HG03139 (cell line): Measurements from ENCODE around the gene AP2A2.

Experiments used
- ATAC-seq: cut with Tn5 transposase; IDR thresholded peaks from one replicate; pipeline ENCODE4 v1.9.1; 2021; ENCODE audit not compliant: unreplicated experiment

AP2A2 gene

DNA sequence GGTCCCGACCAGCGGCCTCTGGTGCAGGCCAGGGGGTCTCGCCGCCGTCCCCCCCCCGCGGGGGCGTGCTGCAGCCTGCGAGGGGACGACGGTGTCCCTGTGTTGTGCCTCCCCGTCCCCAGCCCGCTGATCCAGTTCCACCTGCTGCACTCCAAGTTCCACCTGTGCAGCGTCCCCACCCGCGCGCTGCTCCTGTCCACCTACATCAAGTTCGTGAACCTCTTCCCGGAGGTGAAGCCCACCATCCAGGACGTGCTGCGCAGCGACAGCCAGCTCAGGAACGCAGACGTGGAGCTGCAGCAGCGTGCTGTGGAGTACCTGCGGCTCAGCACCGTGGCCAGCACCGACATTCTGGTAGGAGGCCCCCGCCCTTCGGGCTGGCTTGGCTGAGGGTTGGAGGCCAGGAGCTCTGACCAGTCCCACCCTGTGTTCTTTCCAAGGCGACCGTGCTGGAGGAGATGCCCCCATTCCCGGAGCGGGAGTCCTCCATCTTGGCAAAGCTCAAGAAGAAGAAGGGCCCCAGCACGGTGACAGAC lies 68.0 kb downstream of the AP2A2 start:
- ATAC-seq, result no peak

DNA sequence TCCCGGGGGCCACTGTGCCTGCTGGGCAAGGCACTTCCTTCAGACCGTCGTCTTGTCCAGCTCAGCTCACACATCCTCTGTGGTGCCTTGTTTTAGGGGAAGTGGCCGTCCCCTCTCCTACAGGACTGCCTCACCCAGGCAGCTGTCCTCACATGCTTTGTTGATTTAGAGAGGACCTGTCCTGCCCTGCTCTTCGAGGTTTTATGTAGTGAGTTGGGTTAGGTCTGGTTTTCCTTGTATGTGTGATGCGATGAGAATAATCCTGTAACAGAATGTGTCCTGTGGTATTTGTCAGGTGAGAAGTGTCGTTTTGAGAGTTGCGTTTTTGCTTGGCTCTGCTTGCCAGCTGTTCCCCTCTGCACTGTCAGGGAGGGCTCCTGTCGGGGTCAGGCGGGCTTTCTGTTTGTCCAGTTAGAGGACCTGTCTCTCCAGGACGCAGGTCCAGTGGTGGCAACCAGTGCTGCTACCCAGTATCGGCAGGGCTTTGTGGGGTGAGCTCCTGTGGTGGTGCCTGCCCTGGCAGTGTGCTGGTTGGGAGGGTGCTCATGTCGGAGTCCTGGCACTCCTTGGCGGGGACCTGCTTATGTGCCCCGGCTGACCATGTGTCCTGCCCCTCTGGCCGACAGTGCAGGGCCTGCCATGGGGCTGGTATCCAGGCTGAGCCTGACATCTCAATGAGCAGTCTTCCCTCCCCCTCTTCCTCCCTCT lies 69.5 kb downstream of the AP2A2 start:
- no peak for ATAC-seq

DNA sequence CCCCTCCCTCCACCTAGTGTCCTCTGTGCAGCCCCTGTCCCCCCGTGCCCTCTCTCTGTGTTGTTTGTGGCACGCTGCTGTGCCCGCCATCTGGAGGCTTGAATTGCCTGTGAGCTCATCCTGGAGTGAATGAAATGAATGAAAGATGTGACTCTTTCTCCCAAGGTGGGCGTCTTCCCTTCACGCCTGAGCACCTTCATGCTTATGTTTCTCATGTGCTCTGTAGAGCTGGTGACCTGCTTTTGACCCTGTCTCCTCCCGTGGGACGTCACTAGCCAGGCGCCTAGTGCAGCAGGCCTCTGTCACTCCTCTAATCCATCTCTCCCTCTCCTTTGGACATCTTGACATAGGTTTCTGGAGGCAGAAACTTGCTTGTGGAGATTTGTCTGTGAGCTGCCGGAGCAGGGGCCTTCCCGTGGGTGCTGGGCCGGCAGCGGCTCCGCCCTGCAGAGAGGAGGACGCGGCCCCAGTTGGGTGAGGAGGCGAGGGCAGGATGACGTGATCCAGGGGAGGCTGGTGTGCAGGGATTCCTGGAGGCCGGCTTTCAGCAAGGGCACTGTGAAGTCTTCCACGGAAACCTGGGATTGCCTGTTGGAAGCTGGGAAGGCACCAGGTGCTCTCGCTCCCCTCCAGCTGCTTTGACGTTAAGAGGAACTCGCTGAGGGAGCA lies 70.2 kb downstream of the AP2A2 start:
- ATAC-seq, result peak; percentile 49

DNA sequence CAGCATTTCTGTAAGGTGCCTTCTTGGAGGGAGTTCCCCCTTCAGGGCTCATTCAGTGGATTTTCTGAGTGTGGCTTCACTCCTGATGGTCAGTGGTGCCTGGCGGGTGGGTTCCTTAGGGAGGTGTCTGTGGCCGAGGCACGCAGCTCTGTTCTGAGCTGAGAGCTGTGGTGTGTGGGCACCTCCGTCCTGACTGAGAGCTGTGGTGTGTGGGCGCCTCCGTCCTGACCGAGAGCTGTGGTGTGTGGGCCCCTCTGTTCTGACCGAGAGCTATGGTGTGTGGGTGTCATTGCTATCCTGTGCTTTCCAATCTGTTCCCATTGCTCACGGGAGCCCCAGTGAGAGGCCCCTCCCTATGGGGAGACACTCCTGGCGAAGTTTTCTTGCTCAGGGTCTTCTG lies 71.0 kb downstream of the AP2A2 start:
- ATAC-seq, result no peak

DNA sequence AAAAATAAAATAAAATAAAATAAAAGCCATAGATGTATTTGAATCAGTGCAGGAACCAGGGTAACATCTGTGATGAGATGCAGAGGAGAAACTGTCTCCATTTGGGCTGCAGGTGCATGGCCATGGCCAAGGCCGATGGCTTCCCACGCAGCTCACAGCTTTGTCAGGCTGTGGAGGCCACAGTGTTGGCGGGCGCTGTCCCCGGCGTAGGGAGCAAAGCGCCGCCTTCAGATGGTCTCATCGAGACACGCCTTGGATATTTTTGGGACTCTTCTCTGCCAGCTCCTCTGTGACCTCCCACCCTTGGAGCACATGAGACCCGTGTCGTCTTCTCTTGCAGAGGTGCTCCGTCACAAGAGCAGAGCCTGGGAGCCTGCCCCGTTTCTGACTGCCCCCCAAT lies 72.2 kb downstream of the AP2A2 start:
- no peak for ATAC-seq

DNA sequence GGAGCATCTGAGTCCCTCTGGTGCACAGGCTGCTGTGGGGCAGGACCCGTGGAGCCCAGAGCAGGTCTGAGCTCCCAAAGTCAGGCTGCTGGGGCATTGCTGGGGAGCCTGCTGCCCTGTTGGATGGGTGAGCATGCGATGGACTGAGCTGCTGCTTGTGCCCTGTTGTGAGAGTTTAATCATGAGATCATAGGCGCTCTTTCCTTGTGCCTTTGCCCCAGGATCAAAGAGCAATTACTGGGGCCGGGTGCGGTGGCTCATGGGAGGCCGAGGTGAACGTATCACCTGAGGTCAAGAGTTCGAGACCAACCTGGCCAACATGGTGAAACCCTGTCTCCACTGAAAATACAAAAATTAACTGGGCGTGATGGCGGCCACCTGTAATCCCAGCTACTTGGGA lies 73.3 kb downstream of the AP2A2 start:
- no peak for ATAC-seq

DNA sequence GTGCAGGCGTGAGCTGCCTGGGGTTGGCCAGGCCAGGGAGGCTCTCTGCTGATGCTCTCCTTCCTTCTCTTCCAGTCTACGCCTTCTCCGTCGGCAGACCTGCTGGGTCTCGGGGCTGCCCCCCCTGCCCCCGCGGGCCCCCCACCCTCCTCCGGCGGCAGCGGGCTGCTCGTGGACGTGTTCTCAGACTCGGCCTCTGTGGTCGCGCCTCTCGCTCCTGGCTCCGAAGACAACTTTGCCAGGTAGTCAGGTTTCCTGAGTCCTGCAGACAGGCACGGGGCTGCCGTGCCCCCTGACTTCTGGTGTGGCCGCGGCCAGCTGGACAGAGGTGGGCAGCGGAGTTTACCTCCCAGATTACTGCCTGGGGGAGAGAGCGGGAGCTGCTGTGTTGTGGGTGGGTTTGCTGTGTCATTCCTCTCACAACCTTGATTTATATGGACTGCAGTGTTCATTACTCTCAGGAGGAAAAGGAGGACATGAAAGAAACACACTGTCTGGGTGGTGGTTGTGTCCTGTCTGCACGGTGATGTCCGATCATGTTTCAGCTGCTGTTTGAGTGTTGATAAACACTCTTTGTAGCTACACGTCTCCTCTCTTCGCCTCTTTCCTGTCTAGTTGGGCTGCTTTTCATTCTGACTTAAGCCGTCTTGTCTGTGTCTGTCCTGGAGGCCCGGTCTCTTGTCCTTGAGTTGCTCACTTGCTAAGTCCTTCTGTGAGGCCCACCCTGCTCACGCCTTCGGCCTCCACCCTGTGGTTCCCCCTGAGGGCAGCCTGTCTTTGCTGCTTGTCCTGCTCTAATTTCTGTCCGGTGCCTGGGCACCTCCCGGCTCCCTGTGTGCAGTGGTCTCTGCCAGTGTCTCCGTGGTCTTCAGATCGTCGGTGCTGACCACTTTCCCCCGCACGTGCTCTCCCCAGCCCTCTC lies 74.9 kb downstream of the AP2A2 start:
- ATAC-seq, result no peak

DNA sequence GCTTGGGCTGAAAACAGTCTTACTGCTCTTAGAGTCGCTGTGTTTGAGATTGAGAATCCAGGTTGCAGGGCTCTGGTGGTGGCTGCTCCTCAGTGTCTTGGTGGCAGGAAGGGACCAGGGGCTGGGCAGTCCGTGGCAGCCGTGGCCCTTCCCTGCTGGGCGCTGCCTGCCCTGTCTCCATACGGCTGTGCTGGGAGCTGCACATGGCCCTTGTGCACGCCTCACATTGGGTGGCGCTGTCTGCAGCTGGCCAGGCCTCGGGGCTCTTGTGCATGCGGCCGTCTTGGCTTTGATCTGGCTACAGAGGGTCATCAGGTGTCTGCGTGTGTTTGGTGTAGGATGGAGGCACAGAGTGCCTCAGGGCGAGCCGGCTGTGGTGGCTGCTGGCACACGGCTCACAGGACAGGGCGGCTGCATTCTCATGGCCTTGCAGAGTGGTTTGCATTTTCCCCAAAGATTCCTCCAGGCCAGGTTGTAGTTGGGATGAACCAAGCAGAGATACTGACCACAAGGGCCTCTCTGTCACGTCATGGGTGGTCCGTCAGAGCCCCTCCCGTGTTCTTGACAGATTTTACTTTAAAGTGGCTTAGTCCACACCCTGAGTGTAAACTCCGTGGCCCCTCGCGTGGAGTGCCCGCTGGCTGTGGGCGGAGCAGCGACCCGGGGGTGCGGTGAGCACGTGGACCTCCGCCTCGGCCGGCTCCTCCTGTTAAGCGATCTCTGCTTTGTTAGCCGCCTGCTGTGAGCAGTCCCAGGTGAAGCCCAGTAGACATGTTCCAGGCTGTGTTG lies 76.1 kb downstream of the AP2A2 start:
- no peak for ATAC-seq

DNA sequence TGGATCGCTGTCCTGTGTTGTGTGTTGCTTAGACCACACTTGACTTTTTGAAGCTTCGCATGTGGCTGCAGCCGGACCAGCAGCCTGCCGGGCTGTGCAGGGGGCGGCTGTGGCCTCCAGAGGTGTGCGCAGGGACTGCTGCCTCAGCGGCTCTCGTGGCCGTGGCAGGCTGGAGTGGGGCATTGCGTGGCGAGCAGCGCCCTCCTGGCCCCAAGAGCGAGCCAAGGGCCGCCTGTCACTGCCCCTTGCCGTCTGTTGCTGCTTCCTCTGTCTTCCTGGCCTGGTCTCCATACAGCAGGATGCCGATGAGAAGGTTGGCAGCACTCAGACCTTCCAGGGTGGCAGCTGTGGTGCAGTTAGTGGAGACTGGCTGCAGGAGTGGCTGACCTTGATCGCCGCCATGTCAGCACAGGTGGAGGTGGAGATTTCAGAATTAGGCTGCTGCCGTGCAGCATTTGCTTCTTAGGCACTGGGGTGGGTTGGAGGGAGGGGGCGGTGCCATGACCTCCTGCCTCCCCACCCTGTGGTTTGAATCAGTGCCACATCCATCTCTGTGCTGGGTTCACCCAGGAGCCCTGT lies 76.8 kb downstream of the AP2A2 start:
- no peak for ATAC-seq

DNA sequence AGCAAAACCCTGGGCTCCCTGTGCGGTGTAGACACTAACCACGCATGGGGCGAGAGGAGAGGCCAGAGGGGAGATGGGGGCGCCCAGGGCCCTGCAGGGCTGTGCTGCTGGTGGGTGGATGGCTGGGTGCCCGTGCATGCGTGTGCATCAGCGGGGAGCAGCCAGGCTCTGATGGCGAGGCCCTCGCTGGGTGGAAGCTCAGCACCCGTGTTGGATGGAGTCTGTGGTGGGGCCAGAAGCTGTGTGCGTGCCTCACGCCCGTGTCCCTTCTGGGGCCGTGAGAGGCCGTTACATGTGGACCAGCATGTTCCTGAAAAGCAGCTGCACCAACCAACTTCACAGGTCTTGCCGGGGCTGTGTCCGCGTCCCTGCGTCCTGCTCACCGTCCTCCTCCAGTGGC lies 77.5 kb downstream of the AP2A2 start:
- no peak for ATAC-seq

DNA sequence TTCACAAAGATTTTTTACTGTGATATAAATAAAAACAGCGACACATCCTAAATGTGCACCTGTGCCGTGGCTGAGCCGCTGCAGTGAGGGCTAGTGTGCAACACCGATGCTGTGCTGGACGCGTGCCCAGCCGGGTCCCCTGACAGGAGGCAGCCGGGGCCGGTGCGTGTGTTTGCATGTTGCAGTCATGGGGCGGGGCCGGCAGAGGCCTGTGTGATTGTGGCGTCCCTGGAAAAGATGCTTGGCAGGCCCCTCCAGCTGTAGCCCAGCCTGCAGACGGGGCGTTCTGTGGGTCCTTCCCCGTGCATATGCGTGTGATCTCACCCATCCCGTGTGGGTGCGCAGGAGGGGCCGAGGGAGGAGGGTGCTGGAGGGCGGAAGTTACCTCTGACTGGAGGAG lies 80.3 kb downstream of the AP2A2 start:
- ATAC-seq, result no peak

DNA sequence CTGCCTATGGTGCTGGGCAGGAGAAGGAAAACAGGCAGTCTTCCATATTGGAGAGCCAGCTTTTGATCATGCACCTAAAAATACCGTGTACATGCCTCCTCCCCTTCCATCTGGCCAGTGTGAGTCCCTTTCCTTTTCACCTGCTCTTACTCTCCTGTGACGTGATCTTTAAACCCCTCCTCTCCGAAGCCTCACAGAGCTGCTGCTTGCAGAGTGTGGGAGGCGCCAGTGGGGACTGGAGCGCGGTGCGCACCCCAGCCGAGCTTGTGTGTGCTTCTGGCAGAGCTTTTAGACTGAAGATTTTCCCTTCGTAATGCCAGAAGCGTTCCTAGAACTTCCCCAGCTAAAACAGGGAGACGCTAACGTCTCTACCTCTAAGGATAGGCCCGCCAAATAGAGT lies 81.1 kb downstream of the AP2A2 start:
- no peak for ATAC-seq

DNA sequence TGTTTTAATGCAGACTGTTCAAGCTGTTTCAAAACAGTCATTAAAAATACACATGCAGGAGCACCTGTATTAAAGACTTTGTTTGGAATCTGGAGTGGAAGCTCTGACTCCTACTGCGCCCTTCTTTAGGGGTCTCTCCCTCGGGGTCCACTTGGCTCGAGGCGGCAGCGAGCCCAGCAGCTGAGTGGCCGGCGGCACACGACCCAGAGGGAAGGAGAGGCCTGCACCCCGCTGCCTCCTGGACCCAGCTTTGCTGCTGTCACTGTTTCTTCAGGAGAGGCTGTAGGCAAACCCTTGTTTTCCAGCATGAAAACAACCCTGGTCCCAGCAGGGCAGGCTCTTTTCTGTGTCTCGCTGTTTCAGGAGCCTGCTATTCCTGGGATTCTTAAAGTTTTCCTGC lies 81.6 kb downstream of the AP2A2 start:
- ATAC-seq, result no peak

DNA sequence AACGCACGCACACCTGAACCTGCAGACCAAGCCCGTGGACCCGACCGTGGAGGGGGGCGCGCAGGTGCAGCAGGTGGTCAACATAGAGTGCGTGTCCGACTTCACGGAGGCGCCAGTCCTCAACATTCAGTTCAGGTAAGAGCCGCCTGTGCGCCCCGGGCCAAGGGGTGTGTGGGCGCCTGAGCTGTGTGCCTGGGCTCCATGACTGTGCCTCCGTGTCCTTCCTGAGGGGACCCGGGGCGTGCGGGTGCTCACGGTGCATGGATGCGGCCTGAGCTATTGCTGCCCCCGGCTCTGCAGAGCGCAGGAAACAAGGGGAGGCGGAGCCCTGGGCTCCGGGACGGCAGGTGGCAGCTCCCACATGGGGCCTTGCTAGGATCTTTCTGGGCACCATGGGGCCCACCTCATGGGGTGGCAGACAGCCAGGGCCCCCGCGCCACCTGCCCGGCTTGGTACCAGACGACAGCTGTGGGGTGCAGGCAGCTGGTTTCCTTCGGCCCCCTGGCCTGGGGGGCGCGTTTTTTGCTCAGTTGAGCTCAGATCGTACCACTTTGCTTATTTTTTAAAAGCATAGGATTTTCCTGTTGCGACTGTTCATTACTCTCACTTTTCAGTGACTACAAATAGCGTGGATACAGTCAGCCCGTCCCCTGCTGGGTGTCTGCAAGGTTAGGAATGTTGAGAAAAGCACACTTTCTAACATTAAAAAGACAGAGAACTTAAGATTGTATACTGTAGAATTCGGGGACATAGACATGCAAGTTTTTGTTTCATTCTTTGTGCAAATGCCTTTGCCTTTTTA lies 82.5 kb downstream of the AP2A2 start:
- ATAC-seq, result no peak

DNA sequence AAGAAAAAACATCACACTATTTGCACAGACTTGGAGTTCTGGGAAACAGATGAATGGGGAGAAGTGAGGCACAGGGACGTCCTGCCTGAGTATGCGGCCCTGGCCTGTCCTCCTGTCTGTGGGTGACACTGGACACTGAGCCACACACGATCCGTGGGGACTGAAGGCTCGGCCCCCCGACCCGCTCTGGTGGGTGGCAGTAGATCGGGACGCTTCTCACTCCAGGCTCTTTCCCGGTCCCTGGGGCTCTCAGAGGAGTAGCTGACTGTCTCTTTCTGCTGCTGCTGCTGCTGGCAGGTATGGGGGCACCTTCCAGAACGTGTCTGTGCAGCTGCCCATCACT lies 83.1 kb downstream of the AP2A2 start:
- no peak for ATAC-seq

DNA sequence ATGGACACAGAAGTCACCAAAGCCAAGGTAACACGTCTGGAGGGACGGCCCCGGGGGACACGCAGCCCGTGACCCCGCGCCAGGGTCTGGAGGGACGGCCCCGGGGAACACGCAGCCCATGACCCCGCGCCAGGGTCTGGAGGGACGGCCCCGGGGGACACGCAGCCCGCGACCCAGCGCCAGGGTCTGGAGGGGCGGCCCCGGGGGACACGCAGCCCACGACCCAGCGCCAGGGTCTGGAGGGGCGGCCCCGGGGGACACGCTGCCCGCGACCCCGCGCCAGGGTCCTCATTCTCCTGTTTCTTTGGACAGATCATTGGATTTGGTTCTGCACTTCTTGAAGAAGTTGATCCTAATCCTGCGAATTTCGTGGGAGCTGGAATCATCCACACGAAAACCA lies 83.7 kb downstream of the AP2A2 start:
- ATAC-seq, result no peak

DNA sequence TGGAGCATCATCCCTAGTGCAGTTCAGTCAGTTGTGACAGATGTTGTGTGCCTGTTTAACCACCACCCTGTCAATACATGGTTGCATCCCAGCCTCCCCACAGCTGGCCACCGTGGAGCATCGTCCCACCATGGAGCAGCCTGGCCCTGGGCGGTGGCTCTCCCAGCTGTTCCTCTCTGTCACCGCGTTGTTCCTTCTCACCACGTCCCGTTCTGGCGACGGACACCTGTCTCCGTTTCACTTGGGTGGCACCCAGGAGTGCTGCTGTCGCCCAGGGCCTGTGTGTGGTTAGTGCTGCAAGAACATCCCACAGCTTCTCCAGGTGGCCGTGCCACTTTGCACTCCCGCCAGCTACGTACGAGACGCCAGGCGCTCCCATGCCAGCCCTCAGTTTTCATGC lies 84.3 kb downstream of the AP2A2 start:
- ATAC-seq, result no peak

DNA sequence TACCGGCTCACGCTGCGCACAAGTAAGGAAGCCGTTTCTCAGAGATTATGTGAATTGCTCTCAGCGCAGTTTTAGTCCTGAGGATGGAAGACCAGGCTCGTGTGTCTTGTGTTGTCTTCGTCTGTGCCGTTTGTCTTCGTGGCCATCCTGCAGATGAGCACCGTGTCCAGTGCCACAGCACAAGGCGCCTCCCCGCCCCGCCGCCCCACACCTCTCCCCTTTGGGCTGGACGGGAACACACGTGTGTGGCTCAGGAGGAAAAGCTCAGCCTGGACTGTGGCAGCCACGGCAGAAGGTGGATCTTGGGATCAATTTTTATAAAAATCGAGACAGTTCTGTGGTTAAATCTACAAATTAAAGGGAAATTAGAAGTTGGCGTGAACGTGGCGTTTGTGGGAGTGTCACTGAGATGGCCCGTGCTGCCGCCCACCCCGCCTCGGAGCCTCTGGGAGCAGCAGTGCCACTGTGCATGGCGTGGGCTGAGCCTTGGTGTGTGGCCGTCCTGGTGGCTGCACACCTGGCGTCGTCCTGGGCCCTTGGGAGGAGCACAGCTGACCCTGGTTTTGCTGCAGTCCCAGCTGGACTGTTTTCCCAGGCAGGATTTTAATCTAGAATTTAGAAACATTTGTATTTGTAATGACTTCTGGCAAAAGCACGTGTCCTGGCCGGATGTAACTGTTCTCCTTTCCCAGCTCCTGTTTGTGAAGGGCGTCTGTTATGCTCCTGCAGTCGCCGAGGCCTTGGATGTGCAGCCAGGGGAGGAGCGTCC lies 85.1 kb downstream of the AP2A2 start:
- ATAC-seq, result no peak

DNA sequence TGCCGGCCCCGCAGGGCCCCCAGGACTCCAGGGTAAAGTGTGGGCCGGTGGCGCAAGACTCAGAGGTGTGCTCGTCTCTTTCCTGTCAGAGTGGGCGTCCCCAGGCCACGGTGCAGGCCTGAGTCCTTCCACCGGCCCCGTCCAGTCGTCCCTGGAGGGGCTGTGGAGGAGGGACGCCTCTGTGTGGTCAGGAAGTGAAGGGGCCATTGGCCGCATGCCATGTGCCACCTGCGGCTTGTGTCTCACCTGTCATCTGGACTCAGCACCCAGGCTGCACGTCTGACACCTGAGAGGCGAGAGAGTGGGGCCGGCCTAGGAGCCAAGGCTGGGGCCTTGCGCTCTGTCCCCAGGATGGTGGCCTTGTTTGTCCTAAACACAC lies 85.6 kb downstream of the AP2A2 start:
- ATAC-seq, result no peak
